ENCODE results near the gene ATRNL1.

DNA sequence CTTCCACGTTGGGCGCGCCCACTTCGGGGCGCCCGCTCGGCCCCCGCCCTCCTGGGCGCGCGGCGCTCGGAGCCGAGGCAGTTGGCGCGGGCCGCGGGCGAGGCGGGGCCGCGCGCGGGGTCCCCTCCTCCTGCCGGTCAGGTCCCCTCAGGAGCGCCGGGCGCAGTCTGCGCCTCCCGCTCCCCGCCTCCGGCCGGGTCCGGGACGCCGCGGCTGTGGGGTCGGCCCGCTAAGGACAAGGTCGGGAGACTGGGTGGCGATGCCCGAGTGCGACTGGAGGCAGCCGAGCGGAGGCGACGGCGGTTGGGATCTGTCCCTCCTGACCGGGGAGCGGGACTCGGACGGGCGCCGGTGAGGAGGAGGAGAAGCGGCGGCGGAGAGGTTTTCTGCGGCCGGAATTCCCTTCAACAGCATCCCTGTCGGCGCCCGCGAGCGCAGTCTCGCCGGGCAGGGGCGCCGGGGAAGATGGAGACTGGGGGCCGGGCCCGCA, at the start of gene ATRNL1:
- TF ChIP-seq, protein P1, sequence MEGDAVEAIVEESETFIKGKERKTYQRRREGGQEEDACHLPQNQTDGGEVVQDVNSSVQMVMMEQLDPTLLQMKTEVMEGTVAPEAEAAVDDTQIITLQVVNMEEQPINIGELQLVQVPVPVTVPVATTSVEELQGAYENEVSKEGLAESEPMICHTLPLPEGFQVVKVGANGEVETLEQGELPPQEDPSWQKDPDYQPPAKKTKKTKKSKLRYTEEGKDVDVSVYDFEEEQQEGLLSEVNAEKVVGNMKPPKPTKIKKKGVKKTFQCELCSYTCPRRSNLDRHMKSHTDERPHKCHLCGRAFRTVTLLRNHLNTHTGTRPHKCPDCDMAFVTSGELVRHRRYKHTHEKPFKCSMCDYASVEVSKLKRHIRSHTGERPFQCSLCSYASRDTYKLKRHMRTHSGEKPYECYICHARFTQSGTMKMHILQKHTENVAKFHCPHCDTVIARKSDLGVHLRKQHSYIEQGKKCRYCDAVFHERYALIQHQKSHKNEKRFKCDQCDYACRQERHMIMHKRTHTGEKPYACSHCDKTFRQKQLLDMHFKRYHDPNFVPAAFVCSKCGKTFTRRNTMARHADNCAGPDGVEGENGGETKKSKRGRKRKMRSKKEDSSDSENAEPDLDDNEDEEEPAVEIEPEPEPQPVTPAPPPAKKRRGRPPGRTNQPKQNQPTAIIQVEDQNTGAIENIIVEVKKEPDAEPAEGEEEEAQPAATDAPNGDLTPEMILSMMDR (IDR thresholded peaks at IDR 0.05; ENCODE audit: borderline replicate concordance, extremely low read depth, low read length, poor library complexity, severe bottlenecking) = no peak
- no peak for TF ChIP-seq EZH2 (IDR thresholded peaks at IDR 0.05; ENCODE audit: borderline replicate concordance, low read depth, low read length, severe bottlenecking)
